Heart left ventricle (tissue), 13 donors: Measurements from ENCODE around the gene MPP7.

Experiments
- CTCF ChIP-seq, 12 donors: fragments of 200-600 bp; sonication (generic) in 4 of 12; IDR thresholded peaks; one replicate each; pipeline versions ENCODE4 v1.5.0 to v1.8.0; 2018 to 2022; ENCODE audit warnings: antibody characterized with exemption in 12 of 12, mild to moderate bottlenecking in 5 of 12
- POLR2A ChIP-seq, 2 donors: fragments of 450-650 bp; IDR thresholded peaks; one replicate each; pipeline ENCODE4 v1.6.1; 2017; ENCODE audit warnings: antibody characterized with exemption in 2 of 2, mild to moderate bottlenecking in 2 of 2, moderate library complexity in 2 of 2
- donor health status: ischemic (EF 13 %, LVEDD 7.1; RV severe dilation, severe dysfunction).
- donor health status: DM: no; HTN: yes; CAD: no.
- donor health status: DM: no; HTN: no; CAD: no.
- donor health status: ischemic (EF 25% LVEDD 6.9; RV normal size, moderate dysfunction).
- donor health status: ischemic (EF 25% LVEDD 5.7; RV mildly dilated, moderate dysfunction).
- donor health status: ischemic (EF 35%, LVEDD 5.7; RV mildly dilated, moderate dysfunction).
- donor health status: nonischemic (EF 11% LVEDD 7.7; RV severe dilation, severe dysfunction).
- donor health status: DM: yes; HTN: yes; CAD: no.
- donor health status: PGD.
- donor health status: ischemic (EF 29% LVEDD 5.4; RV normal size, mild dysfunction).
- donor health status: nonischemic (EF 23%, LVEDD 6.1; RV moderate dilation, normal function).

DNA sequence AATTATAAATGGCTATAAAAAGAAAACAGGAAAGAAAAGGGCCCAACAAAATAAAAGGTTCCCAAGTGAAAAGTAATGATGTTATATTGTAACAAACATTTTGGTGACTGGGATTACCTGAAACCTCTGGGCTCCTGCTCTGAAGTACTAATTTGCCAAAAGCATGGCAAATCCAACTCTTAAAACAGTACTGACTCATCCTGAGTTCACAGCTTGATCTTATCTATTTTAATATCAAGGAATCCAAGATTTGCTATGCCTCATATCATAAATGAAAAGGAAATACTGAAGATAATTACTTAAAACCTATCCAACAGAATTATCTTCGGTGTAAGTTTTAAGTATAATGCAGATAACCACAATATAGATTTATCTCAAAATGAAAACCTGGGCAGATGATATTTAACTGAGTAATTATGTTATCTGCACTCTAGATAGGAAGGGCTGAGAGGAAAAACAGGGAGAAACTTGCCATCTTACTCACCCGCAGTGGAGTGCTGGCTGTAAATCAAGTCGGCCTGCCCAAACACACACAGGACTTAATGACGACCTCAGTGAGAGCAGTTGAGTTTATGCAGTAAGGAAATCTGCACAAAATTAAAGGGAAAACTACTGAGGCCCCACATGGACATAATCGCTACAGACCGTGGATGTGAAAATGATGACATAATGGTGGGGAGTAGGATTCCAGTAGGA is 48.4 kb downstream of the MPP7 start:
- TF ChIP-seq CTCF (IDR thresholded peaks at IDR 0.05) (no peak), POLR2A (IDR thresholded peaks at IDR 0.05) (no peak)
